ENCODE data around the gene S100A2. TPM values are rescaled to one million over a fixed set of nuclear protein-coding genes. Genes with fewer than 3 reads are reported as not detected.
A peak's percentile ranks its signal among the peaks of the same experiment; 100 is the strongest.

S100A2 gene
- total RNA-seq: 0.44 and 0.75 TPM in 2 replicates

DNA sequence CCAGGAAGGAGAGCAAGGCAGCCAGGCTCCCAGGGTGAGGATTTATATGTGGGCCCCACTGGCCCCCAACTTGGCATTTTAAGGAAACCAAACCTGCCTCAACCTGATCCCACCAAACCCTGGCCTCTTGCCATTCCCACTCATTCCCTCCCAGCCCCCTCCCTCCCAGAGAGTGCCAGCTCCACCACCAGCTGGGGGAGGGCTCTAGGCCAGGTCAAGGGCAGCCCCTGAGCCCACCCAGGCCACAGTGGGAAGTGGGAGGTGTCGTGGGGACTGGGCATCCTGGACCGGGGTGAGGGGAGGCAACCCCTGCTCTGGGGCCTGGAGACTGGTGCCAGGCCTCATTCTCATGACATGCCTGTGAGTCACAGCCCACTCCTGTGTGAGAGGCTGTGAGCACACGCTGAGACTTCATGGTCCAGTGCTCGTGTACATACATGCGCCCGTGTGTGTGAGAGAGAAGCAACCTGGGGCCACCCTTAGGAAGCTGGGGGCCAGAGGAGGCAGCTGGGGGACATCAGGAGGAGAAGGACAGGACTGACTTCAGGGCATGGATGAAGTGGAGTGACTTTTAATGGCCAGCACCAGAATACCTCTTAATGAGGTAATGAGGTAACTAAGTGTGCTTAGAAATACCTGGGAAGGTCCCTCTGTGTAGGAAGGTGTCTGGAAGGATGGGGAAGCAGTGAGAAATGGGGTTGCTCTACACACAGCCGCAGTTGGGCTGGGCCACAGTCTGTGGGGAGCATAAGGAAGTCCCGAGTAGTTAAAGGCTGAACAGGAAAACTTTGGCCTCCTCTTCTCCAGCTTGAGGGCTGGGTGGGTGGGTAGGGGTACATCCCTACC lies at the start of gene S100A2:
Gene S100A2 (minus strand): TSS at position 316 of the 846 bp plus-strand sequence. CDS start 1,967 bp downstream, outside the sequence.
- H3K9me3 Mint-ChIP-seq: no peaks in the 10 kb centered on the region
- H3K36me3 Mint-ChIP-seq (ENCODE audit: low read depth): no peaks in the 10 kb centered on the region
- peak within 1 kb of the TSS; percentile 100 for H3K27ac Mint-ChIP-seq
- H3K4me1 Mint-ChIP-seq (ENCODE audit: low read depth): peaks cover 34% of the 10 kb centered on the region
- H3K27me3 Mint-ChIP-seq (ENCODE audit: low read depth): no peaks in the 10 kb centered on the region
- peak within 1 kb of the TSS; percentile 81 for H3K4me3 Mint-ChIP-seq (ENCODE audit: low read depth)
- intact Hi-C loops (cut with micrococcal nuclease): loop anchor here (1.0 to 2.0 kb wide), 2 partner anchors 20 to 105 kb away; partner anchors contain the start of genes ILF2 and S100A4
- DNase-seq (ENCODE audit: low spot score): no peak

DNA sequence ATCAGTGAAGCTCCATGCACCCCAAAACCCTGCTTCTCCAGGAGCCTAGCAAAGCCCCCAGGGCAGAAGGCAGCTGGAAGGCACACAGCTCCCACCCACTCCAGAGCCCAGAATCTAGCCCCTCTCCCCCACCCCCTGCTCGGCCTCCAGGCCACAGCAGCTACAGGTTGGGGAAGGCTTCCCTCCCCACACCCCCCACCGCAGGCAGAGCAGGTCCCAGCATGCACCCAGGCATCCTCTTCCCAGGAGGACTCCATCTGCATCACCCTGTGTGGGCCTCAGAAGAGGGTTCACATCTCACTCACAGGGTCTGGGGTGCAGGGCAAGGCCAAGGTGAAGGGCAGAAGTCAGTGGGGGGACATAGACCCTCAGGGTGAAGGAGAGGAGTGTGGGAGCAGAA lies 49.8 kb upstream of the S100A2 start:
- no peaks in the 10 kb centered on the region for H3K9me3 Mint-ChIP-seq
- H3K27me3 Mint-ChIP-seq (ENCODE audit: low read depth): no peaks in the 10 kb centered on the region
- no peak for DNase-seq (ENCODE audit: low spot score)
- no peak overlapping the region for H3K4me3 Mint-ChIP-seq (ENCODE audit: low read depth)
- H3K36me3 Mint-ChIP-seq (ENCODE audit: low read depth): no peaks in the 10 kb centered on the region
- no peak overlapping the region for H3K27ac Mint-ChIP-seq
- intact Hi-C loops (cut with micrococcal nuclease): no loop called here
- H3K4me1 Mint-ChIP-seq (ENCODE audit: low read depth): peaks cover 4% of the 10 kb centered on the region

DNA sequence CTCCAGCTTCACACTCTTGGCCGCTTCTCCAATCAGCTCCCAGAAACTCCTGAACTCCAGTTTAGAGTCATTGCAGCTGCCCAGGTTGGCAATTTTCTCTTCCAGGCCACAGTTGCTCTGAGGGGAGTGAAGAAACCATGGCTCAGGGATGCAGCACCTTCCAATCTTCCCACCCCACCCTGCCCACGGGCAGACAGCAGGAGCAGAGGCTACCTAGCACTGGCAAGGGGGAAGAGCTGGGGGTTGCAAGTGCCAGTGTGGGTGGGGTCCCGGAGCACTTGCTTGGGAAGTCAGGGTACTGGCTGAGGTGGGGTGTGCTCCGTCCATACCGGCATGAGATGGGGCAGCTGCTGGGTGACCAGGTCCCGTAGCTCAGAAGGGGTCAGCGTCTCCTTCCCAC lies 49.3 kb upstream of the S100A2 start:
- no peaks in the 10 kb centered on the region for H3K36me3 Mint-ChIP-seq (ENCODE audit: low read depth)
- no peak overlapping the region for H3K4me3 Mint-ChIP-seq (ENCODE audit: low read depth)
- intact Hi-C loops (cut with micrococcal nuclease): no loop called here
- no peaks in the 10 kb centered on the region for H3K27me3 Mint-ChIP-seq (ENCODE audit: low read depth)
- no peaks in the 10 kb centered on the region for H3K9me3 Mint-ChIP-seq
- DNase-seq (ENCODE audit: low spot score): no peak
- no peak overlapping the region for H3K27ac Mint-ChIP-seq
- H3K4me1 Mint-ChIP-seq (ENCODE audit: low read depth): peaks cover 4% of the 10 kb centered on the region

DNA sequence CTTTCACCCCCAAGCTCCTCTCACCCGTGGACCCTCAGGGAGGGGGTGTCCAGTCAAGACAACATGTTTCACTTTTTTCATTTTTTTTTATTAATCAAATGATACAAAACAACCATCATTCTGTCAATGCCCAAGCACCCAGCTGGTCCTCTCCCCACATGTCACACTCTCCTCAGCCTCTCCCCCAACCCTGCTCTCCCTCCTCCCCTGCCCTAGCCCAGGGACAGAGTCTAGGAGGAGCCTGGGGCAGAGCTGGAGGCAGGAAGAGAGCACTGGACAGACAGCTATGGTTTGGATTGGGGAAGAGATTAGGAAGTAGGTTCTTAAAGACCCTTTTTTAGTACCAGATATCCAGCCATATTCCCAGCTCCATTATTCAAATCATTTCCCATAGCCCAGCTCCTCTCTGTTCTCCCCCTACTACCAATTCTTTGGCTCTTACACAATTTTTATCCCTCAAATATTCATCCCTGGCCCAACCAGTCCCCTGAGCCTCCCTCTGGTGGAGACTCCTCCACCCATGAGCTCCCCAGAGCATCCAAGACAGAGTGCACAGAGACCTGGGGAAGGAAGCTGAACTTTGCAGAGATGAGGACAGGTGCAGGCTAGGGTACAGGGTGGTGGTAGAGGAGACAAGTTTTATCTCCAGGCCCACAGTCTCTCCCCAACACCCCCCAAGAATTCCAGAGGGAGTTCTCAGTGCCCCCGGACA lies 48.7 kb upstream of the S100A2 start:
- no peaks in the 10 kb centered on the region for H3K9me3 Mint-ChIP-seq
- H3K36me3 Mint-ChIP-seq (ENCODE audit: low read depth): no peaks in the 10 kb centered on the region
- DNase-seq (ENCODE audit: low spot score): no peak
- intact Hi-C loops (cut with micrococcal nuclease): no loop called here
- H3K27ac Mint-ChIP-seq: no peak overlapping the region
- H3K4me3 Mint-ChIP-seq (ENCODE audit: low read depth): no peak overlapping the region
- no peaks in the 10 kb centered on the region for H3K27me3 Mint-ChIP-seq (ENCODE audit: low read depth)
- H3K4me1 Mint-ChIP-seq (ENCODE audit: low read depth): peaks cover 4% of the 10 kb centered on the region

DNA sequence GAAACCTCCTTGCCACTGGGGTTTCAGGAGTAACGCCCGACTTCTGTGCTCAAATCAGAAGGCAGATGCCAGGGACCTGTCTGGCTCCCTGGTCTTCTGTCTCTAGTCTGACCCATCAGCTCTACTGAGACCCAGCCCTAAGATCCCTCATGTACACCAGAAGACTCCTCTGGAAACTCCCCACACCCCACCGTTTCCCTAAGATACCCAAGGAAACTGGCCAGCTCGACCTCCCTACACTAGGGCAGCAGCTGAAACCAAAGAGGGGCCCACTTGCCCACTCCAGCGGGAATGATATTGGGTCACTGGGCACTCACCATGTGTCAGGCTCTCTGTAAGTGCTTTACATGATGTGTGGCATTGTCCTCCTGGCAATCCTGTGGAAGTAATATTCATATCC lies 47.8 kb upstream of the S100A2 start:
- intact Hi-C loops (cut with micrococcal nuclease): no loop called here
- H3K4me3 Mint-ChIP-seq (ENCODE audit: low read depth): no peak overlapping the region
- no peaks in the 10 kb centered on the region for H3K36me3 Mint-ChIP-seq (ENCODE audit: low read depth)
- H3K27me3 Mint-ChIP-seq (ENCODE audit: low read depth): no peaks in the 10 kb centered on the region
- H3K4me1 Mint-ChIP-seq (ENCODE audit: low read depth): peaks cover 4% of the 10 kb centered on the region
- DNase-seq (ENCODE audit: low spot score): no peak
- H3K27ac Mint-ChIP-seq: no peak overlapping the region
- H3K9me3 Mint-ChIP-seq: no peaks in the 10 kb centered on the region

DNA sequence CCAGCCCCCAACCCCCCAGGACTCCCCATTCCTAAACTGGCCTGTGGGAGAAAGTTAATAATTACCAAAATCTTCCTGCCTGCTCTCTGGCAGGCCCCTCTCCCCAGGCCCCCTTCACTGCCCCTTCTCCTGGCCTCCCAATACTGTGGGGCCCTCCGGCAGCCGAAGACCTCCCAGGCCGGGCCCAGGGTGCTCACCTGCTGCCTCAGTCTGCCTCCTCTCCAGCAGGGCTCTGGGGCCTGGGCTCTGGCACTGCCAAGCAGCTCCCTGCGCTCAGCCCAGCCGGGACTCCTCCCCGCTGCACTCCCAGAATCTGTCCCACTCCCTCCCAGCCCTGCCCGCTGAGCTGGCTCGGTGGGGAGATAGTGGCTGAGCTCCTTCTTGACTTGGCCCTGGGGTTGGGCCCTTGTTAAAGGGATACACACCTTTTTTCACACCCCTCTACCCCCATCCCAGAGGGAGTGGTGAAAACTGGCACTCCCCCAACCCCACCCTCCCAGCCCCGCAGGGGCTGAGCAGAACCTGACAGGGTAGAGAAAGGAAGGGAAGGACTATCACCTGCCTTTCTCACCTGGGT lies 47.2 kb upstream of the S100A2 start, which contains the start of gene S100A16:
Gene S100A16 (minus strand): TSS at position 383 of the 577 bp plus-strand sequence. CDS start 4,986 bp downstream, outside the sequence.
- intact Hi-C loops (cut with micrococcal nuclease): no loop called here
- no peak for DNase-seq (ENCODE audit: low spot score)
- no peak within 1 kb of the TSS for H3K4me3 Mint-ChIP-seq (ENCODE audit: low read depth)
- peaks cover 2% of the 10 kb centered on the region for H3K4me1 Mint-ChIP-seq (ENCODE audit: low read depth)
- H3K27me3 Mint-ChIP-seq (ENCODE audit: low read depth): no peaks in the 10 kb centered on the region
- H3K9me3 Mint-ChIP-seq: no peaks in the 10 kb centered on the region
- H3K36me3 Mint-ChIP-seq (ENCODE audit: low read depth): no peaks in the 10 kb centered on the region
- H3K27ac Mint-ChIP-seq: no peak within 1 kb of the TSS

DNA sequence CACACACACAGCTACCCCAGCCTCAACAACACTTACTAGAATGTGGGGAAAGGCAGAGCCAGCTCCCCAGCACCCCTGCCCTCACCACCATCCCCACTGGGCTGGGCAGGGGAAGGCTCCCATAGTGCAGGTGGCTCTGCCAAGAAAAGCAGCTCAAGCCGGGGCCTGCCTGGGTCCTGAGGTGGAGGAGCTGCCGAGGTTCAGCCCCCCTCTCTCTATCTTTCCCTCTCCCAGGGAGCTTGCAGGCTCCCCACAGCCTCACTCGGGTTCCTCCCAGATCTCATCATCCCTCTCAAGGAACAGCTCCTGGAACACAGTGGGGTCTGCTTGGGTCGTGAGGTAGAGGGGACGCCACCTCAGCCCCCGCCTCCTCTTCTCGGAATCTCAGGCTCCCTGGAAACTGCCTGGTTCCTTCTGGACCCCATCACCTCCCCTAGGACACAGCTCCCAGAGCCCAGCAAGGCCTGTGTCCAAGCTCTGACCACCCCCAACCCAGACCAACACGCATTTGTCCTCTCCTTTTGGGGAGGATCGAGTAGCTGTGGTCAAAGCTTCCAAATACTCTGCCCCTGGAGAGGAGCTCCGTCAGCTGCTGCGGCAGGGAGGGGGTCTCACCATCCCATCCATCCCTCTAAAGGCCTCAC lies 46.6 kb upstream of the S100A2 start:
- intact Hi-C loops (cut with micrococcal nuclease): no loop called here
- no peaks in the 10 kb centered on the region for H3K9me3 Mint-ChIP-seq
- H3K4me1 Mint-ChIP-seq (ENCODE audit: low read depth): no peaks in the 10 kb centered on the region
- no peak for DNase-seq (ENCODE audit: low spot score)
- H3K36me3 Mint-ChIP-seq (ENCODE audit: low read depth): no peaks in the 10 kb centered on the region
- H3K27me3 Mint-ChIP-seq (ENCODE audit: low read depth): no peaks in the 10 kb centered on the region
- H3K27ac Mint-ChIP-seq: no peak overlapping the region
- H3K4me3 Mint-ChIP-seq (ENCODE audit: low read depth): no peak overlapping the region

DNA sequence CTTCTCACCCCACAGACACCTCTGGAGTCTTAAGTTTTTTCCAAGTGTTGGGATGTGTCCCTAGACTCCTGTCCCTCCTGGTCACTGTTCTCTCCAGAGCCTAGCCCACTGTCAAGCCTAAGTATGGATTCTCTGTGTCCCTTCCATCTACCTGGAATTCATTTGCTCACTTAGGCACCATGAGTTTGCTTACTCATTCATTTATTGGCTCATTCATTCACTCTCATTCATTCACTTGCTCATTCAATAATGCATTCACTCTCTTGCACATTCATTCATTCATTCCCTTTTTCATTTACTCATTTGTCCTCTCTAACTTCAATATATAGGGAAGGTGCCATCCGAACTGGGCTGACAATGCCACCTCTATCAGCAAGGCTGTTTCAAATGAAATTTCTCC lies 45.7 kb upstream of the S100A2 start:
- Mint-ChIP-seq H3K4me3 (ENCODE audit: low read depth) (no peak overlapping the region), H3K27ac (no peak overlapping the region), H3K4me1 (ENCODE audit: low read depth) (no peaks in the 10 kb centered on the region), H3K27me3 (ENCODE audit: low read depth) (no peaks in the 10 kb centered on the region), H3K9me3 (no peaks in the 10 kb centered on the region), H3K36me3 (ENCODE audit: low read depth) (no peaks in the 10 kb centered on the region)
- no peak for DNase-seq (ENCODE audit: low spot score)
- intact Hi-C loops (cut with micrococcal nuclease): no loop called here

DNA sequence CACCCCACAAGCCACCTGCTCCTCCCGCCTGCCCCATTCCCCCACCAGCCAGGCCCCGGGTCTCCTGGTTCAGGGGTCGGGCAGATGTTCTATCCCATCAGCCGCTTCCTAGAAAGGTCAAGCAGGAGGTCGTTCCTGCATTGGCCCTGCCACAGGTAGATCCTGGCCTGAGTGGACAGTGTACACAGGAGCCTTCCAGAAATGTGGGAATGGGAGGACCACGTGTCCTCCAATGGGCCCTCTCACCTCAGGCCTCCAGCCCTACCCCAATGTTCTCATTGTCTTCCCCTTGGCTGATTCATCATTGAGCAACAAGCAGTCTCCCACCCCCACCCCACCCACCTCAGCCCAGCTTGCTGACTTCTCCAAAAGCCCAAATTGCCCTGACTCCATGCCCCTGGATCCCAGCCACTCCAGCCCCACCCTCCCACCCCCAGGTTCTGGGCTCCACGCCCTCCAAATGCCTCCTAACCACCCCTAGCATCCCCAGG lies 45.2 kb upstream of the S100A2 start:
- intact Hi-C loops (cut with micrococcal nuclease): no loop called here
- H3K9me3 Mint-ChIP-seq: no peaks in the 10 kb centered on the region
- DNase-seq (ENCODE audit: low spot score): no peak
- H3K27me3 Mint-ChIP-seq (ENCODE audit: low read depth): no peaks in the 10 kb centered on the region
- no peaks in the 10 kb centered on the region for H3K36me3 Mint-ChIP-seq (ENCODE audit: low read depth)
- H3K4me1 Mint-ChIP-seq (ENCODE audit: low read depth): no peaks in the 10 kb centered on the region
- no peak overlapping the region for H3K27ac Mint-ChIP-seq
- no peak overlapping the region for H3K4me3 Mint-ChIP-seq (ENCODE audit: low read depth)

DNA sequence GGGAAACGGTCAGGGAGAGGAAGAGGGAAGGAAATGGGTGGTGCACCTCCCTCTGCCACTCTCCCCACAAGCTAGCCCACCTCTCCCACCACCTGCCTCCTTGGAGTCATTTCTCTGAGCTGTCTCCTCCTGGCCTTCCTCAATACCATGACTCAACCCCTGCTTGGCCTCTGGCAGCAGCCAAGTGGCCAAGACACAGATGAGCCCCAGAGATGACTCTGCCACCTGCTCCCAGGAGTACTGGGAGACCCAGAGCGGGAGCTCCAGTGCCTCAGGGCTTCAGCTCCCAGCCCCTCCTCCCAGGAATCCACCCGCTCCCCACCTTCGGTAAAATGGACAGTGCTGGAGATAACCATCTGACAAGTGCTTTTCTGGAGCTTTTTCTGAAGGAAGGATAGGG lies 44.7 kb upstream of the S100A2 start:
- Mint-ChIP-seq H3K27me3 (ENCODE audit: low read depth) (no peaks in the 10 kb centered on the region), H3K4me3 (ENCODE audit: low read depth) (no peak overlapping the region), H3K36me3 (ENCODE audit: low read depth) (no peaks in the 10 kb centered on the region), H3K27ac (no peak overlapping the region), H3K9me3 (no peaks in the 10 kb centered on the region), H3K4me1 (ENCODE audit: low read depth) (no peaks in the 10 kb centered on the region)
- DNase-seq (ENCODE audit: low spot score): no peak
- intact Hi-C loops (cut with micrococcal nuclease): no loop called here

DNA sequence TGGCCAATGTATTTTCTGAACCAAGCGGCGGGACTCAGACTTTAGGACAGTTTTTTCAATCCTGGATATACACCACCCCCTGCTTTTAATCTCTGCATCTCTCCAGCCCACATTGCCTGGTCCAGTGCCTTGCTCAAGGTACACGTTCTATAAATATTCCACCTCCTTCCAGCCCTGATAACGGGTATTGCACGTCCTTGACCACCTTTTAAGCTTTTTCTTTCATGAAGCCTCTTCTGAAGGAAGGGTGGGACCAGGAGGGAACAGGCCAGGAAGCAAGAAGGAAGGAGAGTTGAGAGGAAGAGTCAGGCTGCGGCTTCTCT lies 43.9 kb upstream of the S100A2 start:
- no peak for DNase-seq (ENCODE audit: low spot score)
- H3K27me3 Mint-ChIP-seq (ENCODE audit: low read depth): peaks cover 4% of the 10 kb centered on the region
- no peaks in the 10 kb centered on the region for H3K4me1 Mint-ChIP-seq (ENCODE audit: low read depth)
- no peaks in the 10 kb centered on the region for H3K9me3 Mint-ChIP-seq
- no peaks in the 10 kb centered on the region for H3K36me3 Mint-ChIP-seq (ENCODE audit: low read depth)
- H3K27ac Mint-ChIP-seq: no peak overlapping the region
- intact Hi-C loops (cut with micrococcal nuclease): no loop called here
- H3K4me3 Mint-ChIP-seq (ENCODE audit: low read depth): no peak overlapping the region

DNA sequence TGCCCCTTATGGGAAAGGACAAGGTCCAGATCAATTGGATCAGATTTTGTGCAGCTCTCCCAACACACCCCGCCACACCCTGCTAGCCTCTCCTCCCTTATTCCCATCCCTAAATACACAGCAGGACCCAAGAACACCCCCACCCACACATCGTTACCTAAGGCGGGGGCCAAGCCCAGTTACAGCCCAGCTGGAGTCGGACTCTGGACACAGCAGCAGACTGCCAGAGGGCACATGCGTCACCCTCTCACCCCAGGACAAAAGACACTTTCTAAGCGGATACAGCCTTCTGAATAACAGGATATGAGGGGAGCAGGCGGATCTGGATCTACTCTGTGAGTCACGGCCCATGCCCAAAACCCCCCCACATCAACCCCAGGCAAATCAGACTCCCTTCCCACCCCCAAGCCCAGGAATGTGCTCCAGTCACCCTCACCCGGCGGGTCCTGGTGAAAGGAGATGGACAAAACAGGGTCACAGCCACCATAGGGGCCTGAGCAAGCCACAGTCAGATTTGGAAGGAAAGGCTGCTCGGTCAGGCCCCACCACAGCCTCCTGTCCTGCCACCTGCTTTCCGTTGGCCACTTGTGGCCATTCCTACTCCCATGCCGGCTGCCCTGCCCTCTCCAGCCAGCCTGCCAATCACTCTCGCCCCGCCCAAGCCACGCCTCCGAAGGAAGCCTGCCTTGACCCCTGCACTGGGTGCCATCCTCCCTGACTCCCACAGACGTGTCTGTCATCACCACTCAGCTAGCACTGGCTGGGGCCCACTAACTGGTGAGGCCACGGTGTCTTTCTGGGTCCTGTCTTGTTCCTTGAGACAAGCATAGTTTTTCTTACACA lies 43.3 kb upstream of the S100A2 start:
- DNase-seq (ENCODE audit: low spot score): no peak
- intact Hi-C loops (cut with micrococcal nuclease): no loop called here
- Mint-ChIP-seq H3K27ac (no peak overlapping the region), H3K36me3 (ENCODE audit: low read depth) (no peaks in the 10 kb centered on the region), H3K4me1 (ENCODE audit: low read depth) (no peaks in the 10 kb centered on the region), H3K9me3 (no peaks in the 10 kb centered on the region), H3K4me3 (ENCODE audit: low read depth) (no peak overlapping the region), H3K27me3 (ENCODE audit: low read depth) (peaks cover 4% of the 10 kb centered on the region)
